Smooth muscle cell (in vitro differentiated cells): ENCODE results near the gene SMCO4. TPM values are rescaled to one million over a fixed set of nuclear protein-coding genes. Genes with fewer than 3 reads are reported as not detected.

ENCODE experiments used
- DNase-seq: peaks from one replicate; lab custom pipeline; 2025; ENCODE audit not compliant: unreplicated experiment; lab: John Stamatoyannopoulos, UW
- H2AFZ ChIP-seq: fragments of 200-600 bp; sonication (generic); 2 replicates; pipeline ENCODE4 v1.6.0; 2016; ENCODE audit warnings: antibody characterized with exemption, low read depth, mild to moderate bottlenecking
- H3F3A ChIP-seq: fragments of 200-600 bp; sonication (generic); 2 replicates; pipeline ENCODE4 v1.6.0; 2017; ENCODE audit warnings: antibody characterized with exemption, low read depth
- H3K27ac ChIP-seq: fragments of 200-600 bp; sonication (generic); 2 replicates; pipeline ENCODE4 v1.5.1; 2016; ENCODE audit warnings: low read depth, mild to moderate bottlenecking
- H3K27me3 ChIP-seq: fragments of 200-600 bp; sonication (generic); 2 replicates; pipeline ENCODE4 v1.6.1; 2016; ENCODE audit warnings: low read depth, mild to moderate bottlenecking
- H3K36me3 ChIP-seq: fragments of 200-600 bp; sonication (generic); 2 replicates; pipeline ENCODE4 v1.5.1; 2016; ENCODE audit warnings: low read depth
- H3K4me1 ChIP-seq: fragments of 200-600 bp; sonication (generic); 2 replicates; pipeline ENCODE4 v1.5.1; 2016; ENCODE audit warnings: low read depth
- H3K4me2 ChIP-seq: fragments of 200-600 bp; sonication (generic); 2 replicates; pipeline ENCODE4 v1.6.0; 2016; ENCODE audit warnings: mild to moderate bottlenecking
- H3K4me3 ChIP-seq: fragments of 200-600 bp; sonication (generic); 2 replicates; pipeline ENCODE4 v1.5.1; 2016; ENCODE audit warnings: mild to moderate bottlenecking
- H3K79me2 ChIP-seq: fragments of 200-600 bp; sonication (generic); 2 replicates; pipeline ENCODE4 v1.6.0; 2016; ENCODE audit warnings: low read depth, mild to moderate bottlenecking
- H3K9ac ChIP-seq: fragments of 200-600 bp; sonication (generic); 2 replicates; pipeline ENCODE4 v1.6.0; 2016; ENCODE audit warnings: low read depth
- H3K9me3 ChIP-seq: fragments of 200-600 bp; sonication (generic); replicated peaks from 2 replicates; pipeline ENCODE4 v1.5.1; 2016; ENCODE audit warnings: low read depth
- H4K20me1 ChIP-seq: fragments of 200-600 bp; sonication (generic); 2 replicates; pipeline ENCODE4 v1.6.0; 2016; ENCODE audit warnings: low read depth
- WGBS: methylation state at CpG from one replicate; pipeline ENCODE4 v1.1.7; 2016; ENCODE audit warnings: low lambda C conversion rate; 5-methylcytosine and 5-hydroxymethylcytosine counted together
- polyA plus RNA-seq: library from polyadenylated mRNA; unstranded; fragments of >200 nt; fragmentation: Nextera tagmentation; extraction: Ambion mirVana; gene quantifications from 2 replicates; pipeline ENCODE4 v1.2.1, GENCODE V29; 2016
- total RNA-seq: library from RNA; depleted of rRNA; stranded (reverse); fragments of >200 nt; gene quantifications from 2 replicates; pipeline ENCODE4 v1.2.3, GENCODE V29; 2014
- TF ChIP-seq, protein P1 (sequence below): fragments of 200-600 bp; sonication (generic); IDR thresholded peaks from 2 replicates; pipeline ENCODE4 v1.5.1; 2017; ENCODE audit warnings: borderline replicate concordance, mild to moderate bottlenecking, antibody characterized with exemption; ENCODE audit not compliant: insufficient read depth, poor library complexity, severe bottlenecking

Gene SMCO4
- total and polyA plus RNA-seq, 2 experiments from 2014 or later, result 13.8 to 50.7 TPM

DNA sequence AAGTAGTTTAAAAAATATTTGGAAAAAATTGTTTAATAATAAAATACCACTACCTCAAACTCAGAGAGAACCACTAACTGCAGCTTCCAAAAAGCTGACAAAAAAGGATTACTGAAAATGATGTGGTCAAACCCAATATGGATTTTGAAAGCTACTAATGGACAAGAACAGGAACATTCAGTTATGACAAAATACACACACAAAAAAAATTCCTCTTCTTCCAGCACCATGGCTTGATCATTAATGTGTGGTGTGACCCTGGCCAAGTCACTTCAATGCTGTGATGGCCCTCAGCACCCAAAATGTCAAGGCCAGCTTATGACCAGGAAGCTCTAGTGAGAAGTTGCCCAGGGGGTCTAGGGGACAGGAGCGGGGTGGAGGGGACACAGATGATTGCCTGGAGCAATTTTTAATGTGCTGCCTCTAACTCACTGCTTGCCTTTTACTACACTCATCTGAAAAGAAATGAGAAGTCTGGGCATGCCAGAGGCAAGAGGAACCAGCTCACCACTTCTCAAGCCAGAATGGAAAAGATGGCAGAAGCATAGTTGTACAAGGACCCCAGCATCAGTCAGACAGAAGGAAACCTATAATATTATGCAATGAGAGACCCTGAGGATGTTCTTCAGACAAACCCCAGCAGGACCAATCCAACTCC is 2.2 kb downstream of the SMCO4 start:
- DNase-seq, result no peak
- H3K27ac ChIP-seq, result no peak overlapping the region
- no peaks in the 10 kb centered on the region for H3K9me3 ChIP-seq
- TF ChIP-seq, protein P1, sequence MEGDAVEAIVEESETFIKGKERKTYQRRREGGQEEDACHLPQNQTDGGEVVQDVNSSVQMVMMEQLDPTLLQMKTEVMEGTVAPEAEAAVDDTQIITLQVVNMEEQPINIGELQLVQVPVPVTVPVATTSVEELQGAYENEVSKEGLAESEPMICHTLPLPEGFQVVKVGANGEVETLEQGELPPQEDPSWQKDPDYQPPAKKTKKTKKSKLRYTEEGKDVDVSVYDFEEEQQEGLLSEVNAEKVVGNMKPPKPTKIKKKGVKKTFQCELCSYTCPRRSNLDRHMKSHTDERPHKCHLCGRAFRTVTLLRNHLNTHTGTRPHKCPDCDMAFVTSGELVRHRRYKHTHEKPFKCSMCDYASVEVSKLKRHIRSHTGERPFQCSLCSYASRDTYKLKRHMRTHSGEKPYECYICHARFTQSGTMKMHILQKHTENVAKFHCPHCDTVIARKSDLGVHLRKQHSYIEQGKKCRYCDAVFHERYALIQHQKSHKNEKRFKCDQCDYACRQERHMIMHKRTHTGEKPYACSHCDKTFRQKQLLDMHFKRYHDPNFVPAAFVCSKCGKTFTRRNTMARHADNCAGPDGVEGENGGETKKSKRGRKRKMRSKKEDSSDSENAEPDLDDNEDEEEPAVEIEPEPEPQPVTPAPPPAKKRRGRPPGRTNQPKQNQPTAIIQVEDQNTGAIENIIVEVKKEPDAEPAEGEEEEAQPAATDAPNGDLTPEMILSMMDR, result no peak
- peaks cover 61% of the 10 kb centered on the region for H4K20me1 ChIP-seq
- no peak overlapping the region for H3K4me3 ChIP-seq
- H3K36me3 ChIP-seq, result no peaks in the 10 kb centered on the region
- H3K4me1 ChIP-seq, result no peaks in the 10 kb centered on the region
- H3K27me3 ChIP-seq, result no peaks in the 10 kb centered on the region
- 100% methylated on average over 1 of the region's 1 CpG for WGBS
- H3K9ac ChIP-seq, result no peak overlapping the region
- H3K79me2 ChIP-seq, result peaks cover 56% of the 10 kb centered on the region
- H3F3A ChIP-seq, result peaks cover 3% of the 10 kb centered on the region
- no peak overlapping the region for H3K4me2 ChIP-seq
- H2AFZ ChIP-seq, result no peak overlapping the region

DNA sequence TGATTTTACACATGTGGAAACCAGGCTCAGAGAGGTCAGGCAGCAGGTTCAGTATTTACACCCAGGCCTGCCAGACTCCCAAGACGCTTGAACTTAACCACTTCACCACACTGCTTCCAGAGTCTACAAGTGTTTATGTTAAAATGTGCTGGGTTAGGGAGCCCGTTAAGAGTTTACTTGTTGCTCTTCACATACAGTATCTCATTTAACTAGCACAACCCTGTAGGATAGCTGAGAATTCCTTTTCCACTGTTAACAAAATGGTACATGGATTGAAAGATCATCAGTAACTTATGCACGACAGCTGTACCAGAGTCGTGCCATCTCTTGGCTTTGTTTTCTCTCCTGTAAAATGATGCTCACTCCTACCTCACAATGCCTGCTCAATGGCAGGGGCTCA is 2.9 kb downstream of the SMCO4 start:
- H3K9ac ChIP-seq, result no peak overlapping the region
- WGBS, result 69% methylated on average over 4 of the region's 4 CpGs
- no peak overlapping the region for H3K4me2 ChIP-seq
- H3K27ac ChIP-seq, result no peak overlapping the region
- H3K36me3 ChIP-seq, result no peaks in the 10 kb centered on the region
- DNase-seq, result no peak
- TF ChIP-seq, protein P1, result no peak
- H3K4me3 ChIP-seq, result no peak overlapping the region
- H4K20me1 ChIP-seq, result peaks cover 68% of the 10 kb centered on the region
- H3K27me3 ChIP-seq, result no peaks in the 10 kb centered on the region
- peaks cover 63% of the 10 kb centered on the region for H3K79me2 ChIP-seq
- H3K9me3 ChIP-seq, result no peaks in the 10 kb centered on the region
- no peak overlapping the region for H2AFZ ChIP-seq
- no peaks in the 10 kb centered on the region for H3K4me1 ChIP-seq
- peaks cover 3% of the 10 kb centered on the region for H3F3A ChIP-seq

GRCh38 chr11:93537767-93538261 is 5.4 kb downstream of the SMCO4 start:
- no peaks in the 10 kb centered on the region for H3K4me1 ChIP-seq
- peaks cover 85% of the 10 kb centered on the region for H3K79me2 ChIP-seq
- 78% methylated on average over 14 of the region's 14 CpGs for WGBS
- no peak overlapping the region for H3K9ac ChIP-seq
- no peak overlapping the region for H3K4me2 ChIP-seq
- no peak overlapping the region for H3K27ac ChIP-seq
- no peaks in the 10 kb centered on the region for H3K27me3 ChIP-seq
- H3K9me3 ChIP-seq, result no peaks in the 10 kb centered on the region
- H4K20me1 ChIP-seq, result peaks cover 89% of the 10 kb centered on the region
- no peak for DNase-seq
- H3F3A ChIP-seq, result peaks cover 3% of the 10 kb centered on the region
- TF ChIP-seq, protein P1, result no peak
- no peak overlapping the region for H2AFZ ChIP-seq
- no peak overlapping the region for H3K4me3 ChIP-seq
- H3K36me3 ChIP-seq, result no peaks in the 10 kb centered on the region

DNA sequence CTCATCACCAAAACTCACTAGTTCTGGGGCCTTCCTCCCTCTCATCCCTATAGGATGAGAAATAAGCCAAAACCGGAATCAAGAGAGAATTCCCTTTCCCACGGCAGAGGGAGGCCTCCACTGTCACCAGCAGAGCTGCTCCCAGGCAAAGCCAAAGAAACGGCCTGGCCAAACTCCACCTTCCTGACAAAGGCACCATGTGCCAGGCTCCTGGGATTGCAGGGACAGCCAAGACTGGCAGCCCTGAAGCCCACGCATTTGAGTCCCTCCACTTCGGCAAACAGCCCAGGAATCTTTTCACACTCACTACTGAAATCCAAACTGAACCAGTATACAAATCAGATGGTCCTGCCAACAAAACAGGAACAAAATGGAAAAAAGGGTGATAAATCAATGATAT is 6.1 kb downstream of the SMCO4 start:
- H3K9me3 ChIP-seq, result no peaks in the 10 kb centered on the region
- H3K9ac ChIP-seq, result no peak overlapping the region
- WGBS, result 76% methylated on average over 5 of the region's 5 CpGs
- no peak overlapping the region for H3K27ac ChIP-seq
- H3K79me2 ChIP-seq, result peaks cover 92% of the 10 kb centered on the region
- no peak overlapping the region for H3K4me3 ChIP-seq
- no peaks in the 10 kb centered on the region for H3K27me3 ChIP-seq
- TF ChIP-seq, protein P1, result no peak
- DNase-seq, result no peak
- no peaks in the 10 kb centered on the region for H3K36me3 ChIP-seq
- H3K4me2 ChIP-seq, result no peak overlapping the region
- peaks cover 95% of the 10 kb centered on the region for H4K20me1 ChIP-seq
- peaks cover 3% of the 10 kb centered on the region for H3F3A ChIP-seq
- no peaks in the 10 kb centered on the region for H3K4me1 ChIP-seq
- no peak overlapping the region for H2AFZ ChIP-seq
